G401 (cell line): ENCODE measurements around the gene SF3B2. TPM values are rescaled to one million over a fixed set of nuclear protein-coding genes. Genes with fewer than 3 reads are reported as not detected.
"Not testable (repeated sequence)": the region's sequence is repeated elsewhere in the genome, so short reads cannot be mapped to it uniquely, and the experiment has no call there.

Experiments used
- DNase-seq: peaks from one replicate; pipeline ENCODE4 v3.0.0-alpha.2; 2015; ENCODE audit warnings: low spot score
- in situ Hi-C: cut with HindIII; loops from 2 replicates; pipeline ENCODE4 v1.10.0; 2016; ENCODE audit warnings: low sequenced_read_pairs, mixed read lengths
- total RNA-seq: library from RNA; depleted of rRNA; stranded (reverse); fragments of >200 nt; shearing (Covaris generic); gene quantifications from 2 replicates; pipeline ENCODE4 v1.2.3, GENCODE V29; 2014

Gene SF3B2
- total RNA-seq, 1 experiment from 2014 or later = 264 TPM

- peak; percentile 48 for DNase-seq
- in situ Hi-C loops = no loop called here
These were observed 17.8 kb downstream of the SF3B2 start, which contains the start of gene PACS1 for GRCh38 chr11:66069715-66070603. Gene PACS1 (plus strand): TSS chr11:66070272. CDS start chr11:66070487, 215 bp downstream.

- in situ Hi-C loops = no loop called here
- no peak for DNase-seq
These were observed 18.6 kb downstream of the SF3B2 start for GRCh38 chr11:66070604-66071380.

DNA sequence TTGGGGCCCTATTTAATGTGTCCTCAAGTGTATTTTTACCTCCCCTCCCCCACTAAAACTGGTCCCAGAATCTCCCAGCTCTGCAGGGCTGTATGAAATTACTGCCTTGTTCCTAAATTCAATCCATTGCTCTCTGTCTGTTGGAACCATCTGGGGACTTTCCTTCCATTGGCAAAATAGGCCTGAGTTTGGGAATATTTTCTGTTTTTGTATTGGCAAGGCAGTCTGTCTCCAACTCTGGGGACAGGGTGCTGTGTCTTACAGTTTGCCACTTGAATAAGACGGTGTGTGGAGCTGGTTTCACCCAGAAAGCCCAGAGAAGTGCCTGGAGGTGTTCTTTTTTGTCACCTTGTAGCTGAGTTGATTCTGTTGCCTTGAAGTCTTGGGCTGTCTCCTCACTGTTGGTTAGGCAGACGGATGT, 19.2 kb downstream of the SF3B2 start:
- DNase-seq = peak; percentile 52
- in situ Hi-C loops = no loop called here

GRCh38 chr11:66072081-66072480, 19.9 kb downstream of the SF3B2 start:
- no peak for DNase-seq
- in situ Hi-C loops = no loop called here

GRCh38 chr11:66072518-66072917, 20.4 kb downstream of the SF3B2 start:
- in situ Hi-C loops = no loop called here
- no peak for DNase-seq

DNA sequence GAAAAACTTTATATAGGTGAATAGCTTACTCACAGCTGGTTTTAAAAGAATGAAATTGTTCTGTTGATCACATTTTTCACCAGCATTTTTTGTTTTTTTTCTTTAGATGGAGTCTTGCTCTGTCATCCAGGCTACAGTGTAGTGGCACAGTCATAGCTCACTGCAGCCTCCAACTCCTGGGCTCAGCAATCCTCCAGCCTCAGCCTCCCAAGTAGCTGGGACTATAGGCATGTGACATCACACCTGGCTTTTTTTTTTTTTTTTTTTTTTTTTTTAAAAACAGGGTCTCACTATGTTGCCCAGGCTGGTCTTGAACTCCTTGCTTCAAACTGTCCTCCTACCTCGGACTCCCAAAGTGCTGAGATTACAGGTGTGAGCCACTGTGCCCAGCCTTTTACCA, 21.5 kb downstream of the SF3B2 start:
- in situ Hi-C loops = no loop called here
- no peak for DNase-seq

DNA sequence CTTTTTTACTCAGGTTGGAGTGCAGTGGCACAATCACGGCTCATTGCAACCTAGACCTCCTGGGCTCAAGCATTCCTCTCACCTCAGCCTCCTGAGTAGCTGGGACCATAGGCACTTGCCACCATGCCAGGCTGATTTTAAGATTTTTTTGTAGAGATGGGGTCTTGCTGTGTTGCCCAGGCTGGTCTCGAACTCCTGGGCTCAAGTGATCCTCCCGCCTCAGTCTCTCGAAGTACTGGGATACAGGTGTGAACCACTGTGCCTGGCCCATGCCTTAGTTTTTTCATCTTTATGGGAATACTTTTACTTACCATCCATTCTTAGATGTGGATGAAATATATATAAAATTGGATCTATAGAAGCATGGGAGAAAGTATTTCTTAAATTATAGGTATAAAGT, 23.1 kb downstream of the SF3B2 start:
- no peak for DNase-seq
- in situ Hi-C loops = no loop called here

GRCh38 chr11:66076561-66076960, 24.4 kb downstream of the SF3B2 start:
- DNase-seq = no peak
- in situ Hi-C loops = no loop called here

DNA sequence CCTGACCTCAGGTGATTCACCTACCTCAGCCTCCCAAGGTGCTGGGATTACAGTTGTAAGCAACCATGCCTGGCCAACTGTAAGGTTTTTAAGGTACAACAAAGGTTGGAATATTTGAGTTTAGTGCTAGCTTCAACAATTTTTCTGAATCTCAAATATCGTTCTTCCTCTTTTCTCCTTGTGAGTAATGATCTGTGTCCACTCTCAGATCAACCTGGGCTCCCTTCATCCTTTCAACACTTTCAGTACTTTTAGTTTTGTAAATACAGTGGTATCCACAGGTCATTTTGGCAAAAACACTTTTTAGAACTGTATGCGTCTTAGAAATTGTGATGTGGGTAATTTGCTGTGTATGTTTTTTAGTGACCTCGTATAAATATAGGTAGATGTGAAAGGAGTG, 25.8 kb downstream of the SF3B2 start:
- no peak for DNase-seq
- in situ Hi-C loops = no loop called here

DNA sequence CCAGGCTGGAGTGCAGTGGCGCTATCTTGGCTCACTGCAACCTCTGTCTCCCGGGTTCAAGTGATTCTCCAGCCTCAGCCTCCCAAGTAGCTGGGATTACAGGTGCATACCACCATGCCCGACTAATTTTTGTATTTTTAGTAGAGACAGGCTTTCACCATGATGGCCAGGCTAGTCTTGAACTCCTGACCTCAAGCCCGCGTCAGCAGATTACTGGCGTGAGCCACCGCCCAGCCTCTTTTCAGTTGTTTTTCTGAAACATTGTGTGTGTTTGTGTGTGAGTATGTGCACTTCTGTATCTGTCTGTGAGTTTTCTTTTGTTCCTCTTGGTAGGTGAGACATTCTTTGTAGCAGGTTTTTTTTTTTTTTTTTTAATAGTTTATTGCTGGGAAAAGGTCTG, 26.8 kb downstream of the SF3B2 start:
- DNase-seq, in situ Hi-C loops: not testable (repeated sequence)

DNA sequence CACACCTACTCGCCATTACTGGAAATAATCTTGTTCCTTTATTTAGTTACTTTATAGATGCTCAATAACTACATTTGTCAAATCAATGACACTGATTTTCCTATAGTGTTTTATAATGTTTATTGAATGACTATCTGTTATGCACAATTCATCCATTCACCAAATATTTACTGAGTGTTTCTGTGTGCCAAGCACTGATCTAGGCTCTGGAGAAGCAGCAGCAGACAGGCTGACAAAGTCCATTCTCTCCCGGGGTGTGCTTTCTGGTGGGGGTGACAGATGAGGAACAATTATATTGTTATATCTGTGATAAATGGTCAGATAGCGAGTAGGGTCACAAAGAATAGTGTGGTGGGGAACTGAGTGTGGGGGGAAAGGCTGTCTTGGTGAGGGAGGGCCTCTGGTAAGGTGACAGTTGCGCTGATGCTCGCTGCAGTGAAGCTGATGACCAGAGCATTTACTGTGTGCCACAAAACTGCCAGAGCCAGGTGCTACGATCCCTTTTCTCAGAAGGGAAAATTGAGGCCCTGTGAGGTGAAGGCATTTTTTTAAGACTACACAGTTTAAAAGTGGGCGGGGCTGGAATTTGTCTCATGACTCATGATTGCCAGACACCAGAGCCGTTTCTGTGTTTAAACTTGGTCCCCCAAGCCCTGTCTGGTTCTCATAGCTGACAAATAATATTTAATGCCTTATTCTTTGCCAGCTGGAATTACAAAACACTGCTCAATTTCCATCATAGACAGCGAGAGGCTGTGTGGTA, 28.1 kb downstream of the SF3B2 start:
- in situ Hi-C loops = no loop called here
- no peak for DNase-seq

DNA sequence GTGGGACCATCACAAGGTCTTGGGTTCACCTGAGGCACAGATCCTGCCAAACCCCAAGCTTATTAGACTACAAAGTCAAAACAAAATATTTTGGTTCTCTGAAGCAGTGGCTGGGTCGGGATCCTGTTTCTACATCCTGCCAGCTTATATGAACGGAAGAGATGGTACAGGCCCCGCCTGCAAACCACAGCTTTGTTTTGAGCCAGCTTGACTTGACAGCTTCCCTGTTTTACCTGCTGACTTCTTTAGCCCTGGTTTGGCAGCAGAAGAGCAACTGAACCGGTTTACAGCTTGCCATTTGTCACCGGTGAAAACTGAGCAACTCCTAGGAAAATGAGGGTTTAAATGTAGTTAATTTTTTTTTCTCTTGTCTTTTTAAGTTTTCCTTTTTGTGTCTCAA, 29.3 kb downstream of the SF3B2 start:
- peak; percentile 82 for DNase-seq
- in situ Hi-C loops = no loop called here

- in situ Hi-C loops = no loop called here
- DNase-seq = peak; percentile 61
These were observed 31.0 kb downstream of the SF3B2 start for GRCh38 chr11:66082946-66083698.

DNA sequence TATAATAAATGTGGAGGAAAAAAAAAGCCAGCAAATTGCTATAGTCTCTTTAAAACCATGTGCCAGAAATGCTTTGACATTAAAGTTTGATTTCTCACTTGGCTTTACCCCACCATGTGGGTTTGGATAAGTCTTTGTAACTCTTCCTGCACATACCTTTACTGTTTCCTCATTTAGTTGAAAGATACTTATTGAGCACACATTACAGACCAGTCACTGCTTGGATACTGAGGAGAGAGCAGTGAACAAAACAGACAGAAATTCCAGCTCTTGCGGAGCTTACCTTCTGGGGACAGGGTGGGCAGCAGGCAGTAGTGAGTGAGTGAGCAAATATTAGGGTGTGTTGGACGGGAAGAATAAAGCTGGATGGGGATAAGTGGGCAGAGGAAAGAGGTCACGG, 31.6 kb downstream of the SF3B2 start:
- in situ Hi-C loops = no loop called here

DNA sequence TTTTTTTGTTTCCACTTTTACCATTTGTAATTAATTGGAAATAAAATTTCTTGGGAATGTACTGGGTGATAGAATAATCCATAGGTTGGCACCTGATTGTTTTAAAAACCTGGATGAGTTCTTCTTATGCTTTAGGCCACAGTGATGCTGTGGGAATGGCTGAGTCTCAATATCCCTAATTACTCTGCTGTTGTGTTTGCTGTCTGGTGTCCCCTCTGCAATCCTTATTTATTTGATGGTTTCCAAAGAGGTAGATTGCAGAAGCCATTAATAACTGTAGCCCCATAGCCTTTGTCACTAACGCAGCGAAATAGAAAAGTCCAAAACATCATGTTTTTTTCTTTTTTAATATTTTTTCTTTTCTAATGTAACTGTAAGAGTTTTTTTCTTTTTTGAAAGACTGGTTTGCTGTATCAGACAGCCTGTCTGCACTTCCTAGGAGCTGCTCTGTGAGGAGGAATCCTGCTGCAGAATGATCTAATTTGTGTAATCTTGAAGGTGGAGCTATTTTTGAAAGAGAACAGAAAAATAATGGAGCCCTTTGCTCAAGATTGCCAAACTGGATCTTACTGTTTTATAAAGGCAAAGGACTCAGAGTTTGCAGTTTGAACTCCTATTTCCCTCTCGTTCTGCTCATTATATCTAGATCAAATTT, 32.8 kb downstream of the SF3B2 start:
- in situ Hi-C loops = no loop called here

More for the DNA sequence above, 31.6 kb downstream of the SF3B2 start:
- DNase-seq = peak; percentile 39

GRCh38 chr11:66087148-66087908, 35.2 kb downstream of the SF3B2 start:
- in situ Hi-C loops = no loop called here
- DNase-seq = no peak

More for the DNA sequence above, 32.8 kb downstream of the SF3B2 start:
- DNase-seq = peak; percentile 60

- DNase-seq = no peak
- in situ Hi-C loops = no loop called here
These were observed 36.9 kb downstream of the SF3B2 start for GRCh38 chr11:66089067-66089466.

DNA sequence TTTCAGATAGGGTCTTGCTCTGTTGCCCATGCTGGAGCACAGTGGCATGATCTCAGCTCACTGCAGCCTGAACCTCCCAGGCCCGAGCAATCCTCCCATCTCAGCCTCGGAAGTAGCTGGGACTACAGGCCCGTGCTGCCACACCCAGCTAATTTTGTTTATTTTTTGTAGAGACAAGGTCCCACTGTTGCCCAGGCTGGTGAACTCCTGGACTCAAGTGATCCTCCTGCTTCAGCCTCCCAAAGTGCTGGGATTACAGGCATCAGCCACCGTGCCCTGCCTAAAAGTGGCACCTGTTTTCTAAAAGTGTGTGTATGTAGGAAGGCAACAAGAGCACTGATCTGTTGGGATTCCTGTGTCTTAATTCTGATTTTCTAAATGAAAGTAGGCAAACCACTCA, 38.1 kb downstream of the SF3B2 start:
- in situ Hi-C loops = no loop called here
- no peak for DNase-seq
